ENCODE data around the gene CDC42BPG. TPM values are rescaled to one million over a fixed set of nuclear protein-coding genes. Genes with fewer than 3 reads are reported as not detected.

Gene CDC42BPG
- polyA plus RNA-seq, 4 donors = 8.3 to 36.5 (median 19.5) TPM

- Histone ChIP-seq H3K27me3 (ENCODE audit: control insufficient read depth in 3 of 3, insufficient read depth in 3 of 3, low read length in 3 of 3) (no peaks in the 10 kb centered on the region), H3K36me3 (ENCODE audit: control insufficient read depth in 3 of 3, insufficient read depth in 2 of 3, low read depth in 1 of 3, low read length in 3 of 3) (peaks cover 0 to 54% (median 9%) of the 10 kb centered on the region in 3 donors), H3K9me3 (ENCODE audit: control insufficient read depth in 2 of 2, insufficient read depth in 1 of 2, low read depth in 1 of 2, low read length in 1 of 2) (no peaks in the 10 kb centered on the region), H3K27ac (ENCODE audit: low read depth in 1 of 3, low read length in 2 of 3) (peak overlapping the region; percentile 95 to 100 (median 98)), H3K4me1 (ENCODE audit: control insufficient read depth in 3 of 3, insufficient read depth in 2 of 3, low read depth in 1 of 3, low read length in 2 of 3) (peaks cover 0 to 46% (median 0%) of the 10 kb centered on the region in 3 donors), H3K4me3 (ENCODE audit: low read depth in 1 of 3, low read length in 3 of 3) (peak overlapping the region; percentile 55 to 89 (median 74))
- 22 to 59% (median 34%) methylated on average over 7 of the region's 7 CpGs for WGBS, 3 donors
- DNase-seq (peak; percentile 45 to 62), FAIRE-seq (no peak)
Measured at GRCh38 chr11:64890522-64890939, 46.1 kb upstream of the CDC42BPG start.

- H3K9me3 ChIP-seq (ENCODE audit: control insufficient read depth in 2 of 2, insufficient read depth in 1 of 2, low read depth in 1 of 2, low read length in 1 of 2) = no peaks in the 10 kb centered on the region
- peaks cover 0 to 41% (median 9%) of the 10 kb centered on the region in 3 donors for H3K36me3 ChIP-seq (ENCODE audit: control insufficient read depth in 3 of 3, insufficient read depth in 2 of 3, low read depth in 1 of 3, low read length in 3 of 3)
- peak overlapping the region; percentile 95 to 100 (median 98) for H3K27ac ChIP-seq (ENCODE audit: low read depth in 1 of 3, low read length in 2 of 3)
- H3K4me3 ChIP-seq (ENCODE audit: low read depth in 1 of 3, low read length in 3 of 3) = peak overlapping the region in 2 of 3 donors; percentile 74 to 89
- peaks cover 0 to 46% (median 4%) of the 10 kb centered on the region in 3 donors for H3K4me1 ChIP-seq (ENCODE audit: control insufficient read depth in 3 of 3, insufficient read depth in 2 of 3, low read depth in 1 of 3, low read length in 2 of 3)
- DNase-seq (peak; percentile 97 to 98), FAIRE-seq (no peak)
- WGBS, 3 donors = 23 to 57% (median 29%) methylated on average over 9 of the region's 9 CpGs
- H3K27me3 ChIP-seq (ENCODE audit: control insufficient read depth in 3 of 3, insufficient read depth in 3 of 3, low read length in 3 of 3) = no peaks in the 10 kb centered on the region
Measured at GRCh38 chr11:64888729-64889511, 44.5 kb upstream of the CDC42BPG start.

- Histone ChIP-seq H3K4me3 (ENCODE audit: low read depth in 1 of 3, low read length in 3 of 3) (peak overlapping the region in 2 of 3 donors; percentile 0 to 26), H3K4me1 (ENCODE audit: control insufficient read depth in 3 of 3, insufficient read depth in 2 of 3, low read depth in 1 of 3, low read length in 2 of 3) (peaks cover 0 to 43% (median 4%) of the 10 kb centered on the region in 3 donors), H3K36me3 (ENCODE audit: control insufficient read depth in 3 of 3, insufficient read depth in 2 of 3, low read depth in 1 of 3, low read length in 3 of 3) (peaks cover 0 to 41% (median 9%) of the 10 kb centered on the region in 3 donors), H3K27ac (ENCODE audit: low read depth in 1 of 3, low read length in 2 of 3) (peak overlapping the region; percentile 68 to 98 (median 95)), H3K9me3 (ENCODE audit: control insufficient read depth in 2 of 2, insufficient read depth in 1 of 2, low read depth in 1 of 2, low read length in 1 of 2) (no peaks in the 10 kb centered on the region), H3K27me3 (ENCODE audit: control insufficient read depth in 3 of 3, insufficient read depth in 3 of 3, low read length in 3 of 3) (no peaks in the 10 kb centered on the region)
- no peak for DNase-seq
- FAIRE-seq = no peak
- WGBS, 3 donors = 10 to 54% (median 28%) methylated on average over 6 to 8 of the region's 8 CpGs
Measured at GRCh38 chr11:64888406-64888728, 43.9 kb upstream of the CDC42BPG start.

- DNase-seq = peak; percentile 92 to 95
- WGBS, 3 donors = 4 to 10% (median 7%) methylated on average over 26 to 34 of the region's 34 CpGs
- peak overlapping the region; percentile 68 to 98 (median 95) for H3K27ac ChIP-seq (ENCODE audit: low read depth in 1 of 3, low read length in 2 of 3)
- H3K4me1 ChIP-seq (ENCODE audit: control insufficient read depth in 3 of 3, insufficient read depth in 2 of 3, low read depth in 1 of 3, low read length in 2 of 3) = peaks cover 0 to 43% (median 4%) of the 10 kb centered on the region in 3 donors
- H3K9me3 ChIP-seq (ENCODE audit: control insufficient read depth in 2 of 2, insufficient read depth in 1 of 2, low read depth in 1 of 2, low read length in 1 of 2) = no peaks in the 10 kb centered on the region
- H3K27me3 ChIP-seq (ENCODE audit: control insufficient read depth in 3 of 3, insufficient read depth in 3 of 3, low read length in 3 of 3) = no peaks in the 10 kb centered on the region
- H3K4me3 ChIP-seq (ENCODE audit: low read depth in 1 of 3, low read length in 3 of 3) = peak overlapping the region in 2 of 3 donors; percentile 0 to 26
- H3K36me3 ChIP-seq (ENCODE audit: control insufficient read depth in 3 of 3, insufficient read depth in 2 of 3, low read depth in 1 of 3, low read length in 3 of 3) = peaks cover 0 to 37% (median 9%) of the 10 kb centered on the region in 3 donors
- no peak for FAIRE-seq
Measured at GRCh38 chr11:64887757-64888405, 43.4 kb upstream of the CDC42BPG start.

- Histone ChIP-seq H3K27ac (ENCODE audit: low read depth in 1 of 3, low read length in 2 of 3) (peak overlapping the region; percentile 68 to 98 (median 95)), H3K36me3 (ENCODE audit: control insufficient read depth in 3 of 3, insufficient read depth in 2 of 3, low read depth in 1 of 3, low read length in 3 of 3) (peaks cover 0 to 31% (median 9%) of the 10 kb centered on the region in 3 donors), H3K4me3 (ENCODE audit: low read depth in 1 of 3, low read length in 3 of 3) (peak overlapping the region in 1 of 3 donors; percentile 16), H3K9me3 (ENCODE audit: control insufficient read depth in 2 of 2, insufficient read depth in 1 of 2, low read depth in 1 of 2, low read length in 1 of 2) (no peaks in the 10 kb centered on the region), H3K4me1 (ENCODE audit: control insufficient read depth in 3 of 3, insufficient read depth in 2 of 3, low read depth in 1 of 3, low read length in 2 of 3) (peaks cover 0 to 43% (median 4%) of the 10 kb centered on the region in 3 donors), H3K27me3 (ENCODE audit: control insufficient read depth in 3 of 3, insufficient read depth in 3 of 3, low read length in 3 of 3) (no peaks in the 10 kb centered on the region)
- FAIRE-seq (no peak), DNase-seq (peak in 1 of 2 donors; percentile 57)
- 26 to 57% (median 40%) methylated on average over 8 of the region's 8 CpGs for WGBS, 3 donors
Measured at GRCh38 chr11:64887234-64887756, 42.8 kb upstream of the CDC42BPG start.

GRCh38 chr11:64885367-64886286 lies 41.2 kb upstream of the CDC42BPG start:
- no peak overlapping the region for H3K4me3 ChIP-seq (ENCODE audit: low read depth in 1 of 3, low read length in 3 of 3)

GRCh38 chr11:64884019-64884418 lies 39.6 kb upstream of the CDC42BPG start:
- no peak for FAIRE-seq

More at GRCh38 chr11:64885367-64886286, 41.2 kb upstream of the CDC42BPG start:
- no peak for FAIRE-seq
- Histone ChIP-seq H3K27ac (ENCODE audit: low read depth in 1 of 3, low read length in 2 of 3) (peak overlapping the region; percentile 72 to 90 (median 84)), H3K4me1 (ENCODE audit: control insufficient read depth in 3 of 3, insufficient read depth in 2 of 3, low read depth in 1 of 3, low read length in 2 of 3) (peaks cover 3 to 47% (median 4%) of the 10 kb centered on the region in 3 donors), H3K9me3 (ENCODE audit: control insufficient read depth in 2 of 2, insufficient read depth in 1 of 2, low read depth in 1 of 2, low read length in 1 of 2) (no peaks in the 10 kb centered on the region), H3K36me3 (ENCODE audit: control insufficient read depth in 3 of 3, insufficient read depth in 2 of 3, low read depth in 1 of 3, low read length in 3 of 3) (peaks cover 0 to 15% (median 2%) of the 10 kb centered on the region in 3 donors), H3K27me3 (ENCODE audit: control insufficient read depth in 3 of 3, insufficient read depth in 3 of 3, low read length in 3 of 3) (no peaks in the 10 kb centered on the region)
- peak; percentile 89 to 95 for DNase-seq
- 25 to 57% (median 34%) methylated on average over 15 of the region's 15 CpGs for WGBS, 3 donors

More at GRCh38 chr11:64884019-64884418, 39.6 kb upstream of the CDC42BPG start:
- Histone ChIP-seq H3K9me3 (ENCODE audit: control insufficient read depth in 2 of 2, insufficient read depth in 1 of 2, low read depth in 1 of 2, low read length in 1 of 2) (no peaks in the 10 kb centered on the region), H3K4me3 (ENCODE audit: low read depth in 1 of 3, low read length in 3 of 3) (no peak overlapping the region), H3K27me3 (ENCODE audit: control insufficient read depth in 3 of 3, insufficient read depth in 3 of 3, low read length in 3 of 3) (no peaks in the 10 kb centered on the region), H3K36me3 (ENCODE audit: control insufficient read depth in 3 of 3, insufficient read depth in 2 of 3, low read depth in 1 of 3, low read length in 3 of 3) (no peaks in the 10 kb centered on the region), H3K27ac (ENCODE audit: low read depth in 1 of 3, low read length in 2 of 3) (no peak overlapping the region), H3K4me1 (ENCODE audit: control insufficient read depth in 3 of 3, insufficient read depth in 2 of 3, low read depth in 1 of 3, low read length in 2 of 3) (peaks cover 3 to 56% (median 7%) of the 10 kb centered on the region in 3 donors)
- peak in 1 of 2 donors; percentile 9 for DNase-seq
- WGBS, 3 donors = 86 to 92% (median 89%) methylated on average over 8 of the region's 8 CpGs
